Mammary epithelial cell (primary cell): ENCODE data around the gene ZDHHC1.

Experiments used
- EZH2 ChIP-seq: IDR thresholded peaks from 2 replicates; pipeline ENCODE4 v1.6.1; 2012; ENCODE audit warnings: low read length, inconsistent platforms, borderline replicate concordance
- TF ChIP-seq, protein P1 (sequence below), 2 donors: IDR thresholded peaks in 1 of 2; conservative IDR thresholded peaks in 1 of 2; 2 replicates each; pipeline ENCODE4 v1.5.1; 2011 to 2012; ENCODE audit warnings: inconsistent platforms in 2 of 2, low read length in 2 of 2, mild to moderate bottlenecking in 2 of 2, control low read depth in 1 of 2, low read depth in 1 of 2; ENCODE audit not compliant: insufficient read depth in 1 of 2; ENCODE audit errors: extremely low read depth in 1 of 2

DNA sequence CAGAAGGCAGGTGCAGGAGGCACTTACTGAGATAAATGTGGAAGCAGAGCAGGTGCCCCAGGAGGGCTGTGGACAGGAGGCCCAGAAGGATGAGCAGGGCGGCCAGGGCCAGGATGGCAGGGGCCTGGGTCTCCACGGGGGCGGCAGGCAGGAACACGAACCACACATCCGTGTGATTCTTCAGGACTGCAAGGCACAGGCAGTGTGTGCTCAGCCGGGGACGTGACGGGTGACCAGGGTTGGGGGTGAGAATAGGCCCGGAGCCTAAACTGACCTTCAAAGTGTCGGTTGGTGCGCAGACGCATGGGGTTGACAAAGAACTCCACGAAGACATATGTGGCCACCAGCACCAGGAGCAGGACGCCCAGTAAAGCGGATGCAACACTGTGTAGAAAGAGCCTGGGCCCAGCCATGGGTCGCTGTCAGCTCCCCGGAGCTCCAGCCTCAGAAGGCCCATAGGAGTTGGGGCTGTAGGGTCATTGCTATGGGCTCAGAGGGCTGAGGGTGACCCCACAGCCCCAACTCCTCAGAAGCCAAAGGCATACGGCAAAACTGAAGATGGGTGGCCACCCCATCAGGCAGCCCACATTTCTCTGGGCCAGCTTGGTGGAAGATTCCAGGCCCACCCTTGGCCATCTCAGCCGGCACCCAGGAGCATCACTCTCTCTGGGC lies 17.6 kb downstream of the ZDHHC1 start:
- TF ChIP-seq, protein P1, sequence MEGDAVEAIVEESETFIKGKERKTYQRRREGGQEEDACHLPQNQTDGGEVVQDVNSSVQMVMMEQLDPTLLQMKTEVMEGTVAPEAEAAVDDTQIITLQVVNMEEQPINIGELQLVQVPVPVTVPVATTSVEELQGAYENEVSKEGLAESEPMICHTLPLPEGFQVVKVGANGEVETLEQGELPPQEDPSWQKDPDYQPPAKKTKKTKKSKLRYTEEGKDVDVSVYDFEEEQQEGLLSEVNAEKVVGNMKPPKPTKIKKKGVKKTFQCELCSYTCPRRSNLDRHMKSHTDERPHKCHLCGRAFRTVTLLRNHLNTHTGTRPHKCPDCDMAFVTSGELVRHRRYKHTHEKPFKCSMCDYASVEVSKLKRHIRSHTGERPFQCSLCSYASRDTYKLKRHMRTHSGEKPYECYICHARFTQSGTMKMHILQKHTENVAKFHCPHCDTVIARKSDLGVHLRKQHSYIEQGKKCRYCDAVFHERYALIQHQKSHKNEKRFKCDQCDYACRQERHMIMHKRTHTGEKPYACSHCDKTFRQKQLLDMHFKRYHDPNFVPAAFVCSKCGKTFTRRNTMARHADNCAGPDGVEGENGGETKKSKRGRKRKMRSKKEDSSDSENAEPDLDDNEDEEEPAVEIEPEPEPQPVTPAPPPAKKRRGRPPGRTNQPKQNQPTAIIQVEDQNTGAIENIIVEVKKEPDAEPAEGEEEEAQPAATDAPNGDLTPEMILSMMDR (conservative IDR thresholded peaks at IDR 0.05 in 1 of 2, IDR thresholded peaks at IDR 0.05 in 1 of 2; ENCODE audit: extremely low read depth in 1 of 2, insufficient read depth in 1 of 2, low read depth in 1 of 2, low read length in 2 of 2) = no peak
- TF ChIP-seq EZH2 = no peak
